Measurements from ENCODE around the gene MYOM1.
"Not testable (repeated sequence)": the region's sequence is repeated elsewhere in the genome, so short reads cannot be mapped to it uniquely, and the experiment has no call there.

The MYOM1 gene

DNA sequence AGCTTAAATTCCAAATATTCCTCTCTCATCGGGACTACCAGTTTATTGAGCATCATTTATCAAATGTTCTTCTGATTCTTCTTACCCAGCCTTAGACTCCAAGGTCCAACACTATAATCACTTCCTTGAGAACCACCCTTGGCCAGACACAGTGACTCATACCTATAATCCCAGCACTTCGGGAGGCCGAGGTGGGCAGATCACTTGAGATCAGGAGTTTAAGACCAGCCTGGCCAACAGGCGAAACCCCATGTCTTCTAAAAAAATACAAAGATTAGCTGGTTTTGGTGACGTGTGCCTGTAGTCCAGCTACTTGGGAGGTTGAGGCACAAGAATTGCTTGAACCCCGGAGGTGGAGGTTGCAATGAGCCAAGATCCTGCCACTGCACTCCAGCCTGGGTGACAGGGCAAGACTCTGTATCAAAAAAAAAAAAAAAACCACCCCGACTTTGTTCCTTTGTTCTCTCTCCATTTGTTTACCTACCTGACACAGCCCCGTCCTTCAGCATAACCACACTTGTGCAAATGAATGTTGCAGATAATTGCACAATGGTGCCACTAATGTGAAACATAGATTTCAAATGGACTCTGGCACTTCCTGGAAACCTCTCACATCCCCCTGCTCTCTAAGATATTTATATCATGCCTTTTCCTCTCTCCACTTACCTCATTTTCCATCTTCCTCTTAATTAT is 167.9 kb downstream of the MYOM1 start:
- FAIRE-seq, result no peak

DNA sequence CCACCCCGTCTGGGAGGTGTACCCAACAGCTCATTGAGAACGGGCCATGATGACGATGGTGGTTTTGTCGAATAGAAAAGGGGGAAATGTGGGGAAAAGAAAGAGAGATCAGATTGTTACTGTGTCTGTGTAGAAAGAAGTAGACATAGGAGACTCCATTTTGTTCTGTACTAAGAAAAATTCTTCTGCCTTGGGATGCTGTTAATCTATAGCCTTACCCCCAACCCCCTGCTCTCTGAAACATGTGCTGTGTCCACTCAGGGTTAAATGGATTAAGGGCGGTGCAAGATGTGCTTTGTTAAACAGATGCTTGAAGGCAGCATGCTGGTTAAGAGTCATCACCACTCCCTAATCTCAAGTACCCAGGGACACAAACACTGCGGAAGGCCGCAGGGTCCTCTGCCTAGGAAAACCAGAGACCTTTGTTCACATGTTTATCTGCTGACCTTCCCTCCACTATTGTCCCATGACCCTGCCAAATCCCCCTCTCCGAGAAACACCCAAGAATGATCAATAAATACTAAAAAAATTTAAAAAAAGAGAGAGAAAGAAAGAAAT is 169.8 kb downstream of the MYOM1 start:
- FAIRE-seq, result not testable (repeated sequence)

DNA sequence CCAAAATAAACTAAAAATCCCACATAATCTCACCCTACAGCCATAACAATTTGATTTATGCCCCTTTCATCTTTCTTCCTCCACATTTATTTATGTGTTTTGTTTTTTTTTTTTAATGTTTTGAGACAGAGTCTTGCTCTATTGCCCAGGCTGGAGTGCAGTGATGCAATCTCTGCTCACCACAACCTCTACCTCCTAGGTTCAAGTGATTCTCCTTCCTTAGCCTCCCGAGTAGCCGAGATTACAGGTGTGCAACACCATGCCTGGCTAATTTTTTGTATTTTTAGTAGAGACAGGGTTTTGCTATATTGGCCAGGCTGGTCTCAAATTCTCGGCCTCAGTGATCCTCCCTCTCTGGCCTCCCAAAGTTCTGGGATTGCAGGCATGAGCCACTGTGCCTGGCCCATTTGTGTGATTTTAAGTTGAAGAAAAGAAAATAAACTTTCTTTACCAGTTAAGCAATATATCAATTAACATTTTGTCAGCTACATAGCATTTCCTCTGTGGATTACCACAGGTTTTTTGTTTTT is 170.9 kb downstream of the MYOM1 start:
- no peak for FAIRE-seq

DNA sequence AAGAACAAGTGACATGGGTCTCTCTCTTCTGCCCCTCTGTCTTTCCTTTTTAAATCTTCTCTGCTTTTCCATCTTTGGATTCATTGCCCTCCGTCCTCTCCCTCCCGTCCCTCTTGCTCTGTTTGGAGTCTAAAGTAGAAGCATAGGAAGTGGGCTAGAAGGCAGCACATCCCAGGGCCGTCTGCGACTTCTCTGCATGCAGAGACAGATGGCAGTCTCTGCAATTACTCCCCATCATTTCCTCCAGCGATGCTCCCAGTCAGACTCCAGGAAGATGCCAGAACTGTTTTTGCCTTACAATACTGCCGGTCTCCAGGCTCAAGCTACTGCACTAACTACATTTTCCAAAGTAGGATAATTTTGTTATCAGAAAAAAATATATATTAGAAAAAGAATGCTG is 171.6 kb downstream of the MYOM1 start:
- no peak for FAIRE-seq

DNA sequence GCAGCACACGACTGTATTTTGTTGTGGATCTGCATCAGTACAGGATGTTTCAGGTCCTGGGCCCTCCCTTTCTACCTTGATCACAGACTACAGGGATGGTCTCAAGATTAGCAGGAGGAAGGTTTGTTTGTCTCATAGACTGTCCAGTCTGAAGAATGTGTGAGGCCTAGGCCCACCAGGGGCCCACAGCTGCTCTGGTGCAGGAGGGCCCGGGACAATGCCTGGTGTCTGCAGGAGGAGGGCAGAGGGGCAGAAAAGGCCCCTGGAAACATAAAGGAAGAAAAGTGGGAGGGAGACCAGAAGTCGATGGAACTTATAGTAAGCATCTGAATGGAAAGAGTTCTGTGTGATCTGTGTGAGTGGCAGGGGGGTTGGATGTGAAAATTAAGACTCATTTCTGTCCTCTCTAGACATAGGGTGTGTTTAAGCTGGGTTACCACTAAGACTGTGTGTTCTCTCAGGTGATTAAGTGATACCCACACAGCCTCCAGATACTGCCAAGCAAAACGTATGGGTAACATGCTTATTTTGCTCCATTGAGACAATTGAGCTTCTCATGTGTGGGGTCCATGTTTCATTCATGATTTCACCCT is 173.5 kb downstream of the MYOM1 start:
- no peak for FAIRE-seq

DNA sequence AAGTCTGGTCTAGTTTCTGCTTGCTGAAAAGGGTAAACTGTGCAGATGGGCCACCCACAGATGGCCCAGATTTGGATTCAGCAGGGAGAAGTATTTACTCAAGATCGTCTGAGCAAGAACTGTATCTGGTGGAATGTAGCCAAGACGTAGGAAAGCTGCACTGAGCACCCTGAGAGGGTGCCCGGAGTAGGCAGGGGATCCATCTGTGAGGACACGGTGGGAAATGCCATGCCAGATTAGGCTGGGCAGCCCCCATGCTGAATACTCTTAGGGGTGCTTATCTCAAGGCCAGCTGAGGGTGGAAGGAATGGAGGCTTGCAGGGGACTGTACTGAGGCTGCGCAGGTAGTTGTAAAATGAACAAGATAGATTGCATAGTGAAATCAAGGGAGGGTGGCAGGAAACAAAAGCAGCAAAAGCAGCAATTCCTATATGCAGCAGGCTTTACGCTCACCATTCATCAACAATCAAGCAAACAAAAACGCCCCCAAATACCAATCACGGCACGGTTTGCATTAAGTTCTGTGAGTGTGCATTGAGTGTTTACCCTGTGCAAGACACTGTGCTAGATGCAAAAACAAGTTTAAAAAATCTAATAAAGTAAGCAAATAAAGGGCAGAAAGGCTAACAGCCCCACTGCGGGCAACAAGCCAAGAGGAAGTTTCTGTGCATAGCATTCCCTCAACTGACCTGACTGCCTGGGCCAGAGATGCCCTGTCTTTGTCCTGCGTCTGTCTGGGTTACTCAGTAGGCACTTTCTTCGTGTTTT is 174.7 kb downstream of the MYOM1 start:
- no peak for FAIRE-seq

DNA sequence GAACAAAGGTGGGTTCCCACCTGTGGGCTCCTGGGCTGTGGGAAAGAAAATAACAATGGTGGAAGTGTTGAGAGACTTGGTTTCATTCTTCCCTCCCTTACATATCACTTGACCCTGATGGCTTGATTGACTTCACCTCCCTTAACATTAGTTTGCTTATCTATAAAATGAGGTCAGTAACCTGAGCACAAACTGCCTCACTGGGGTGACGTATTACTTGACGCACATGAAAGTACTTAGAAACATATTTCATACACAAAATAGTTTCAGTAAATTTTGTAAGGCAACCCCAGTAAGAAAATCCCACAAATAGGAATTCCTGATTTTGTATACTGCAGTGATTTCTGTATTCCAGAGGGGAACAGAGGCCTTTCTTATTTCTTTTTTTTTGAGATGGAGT is 177.4 kb downstream of the MYOM1 start:
- FAIRE-seq, result no peak

DNA sequence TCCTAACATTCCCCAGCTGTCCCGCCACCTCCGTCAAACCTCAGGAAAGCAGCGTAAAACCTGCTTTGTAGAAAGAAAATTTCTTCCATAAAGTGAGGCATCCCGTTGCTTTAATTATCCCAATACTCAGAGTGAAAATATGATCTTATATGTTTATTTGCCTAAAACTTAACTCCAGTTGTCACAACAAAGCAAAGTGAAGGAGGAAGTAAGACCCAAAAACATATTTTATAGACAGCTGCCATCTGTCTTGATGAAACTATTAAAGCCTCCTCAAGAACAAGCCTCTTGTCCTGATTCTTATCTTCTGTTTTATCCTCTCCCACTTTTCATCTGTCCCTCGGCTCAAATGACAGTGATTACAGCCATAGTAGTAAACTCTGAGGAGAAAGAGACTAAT is 177.9 kb downstream of the MYOM1 start:
- no peak for FAIRE-seq

DNA sequence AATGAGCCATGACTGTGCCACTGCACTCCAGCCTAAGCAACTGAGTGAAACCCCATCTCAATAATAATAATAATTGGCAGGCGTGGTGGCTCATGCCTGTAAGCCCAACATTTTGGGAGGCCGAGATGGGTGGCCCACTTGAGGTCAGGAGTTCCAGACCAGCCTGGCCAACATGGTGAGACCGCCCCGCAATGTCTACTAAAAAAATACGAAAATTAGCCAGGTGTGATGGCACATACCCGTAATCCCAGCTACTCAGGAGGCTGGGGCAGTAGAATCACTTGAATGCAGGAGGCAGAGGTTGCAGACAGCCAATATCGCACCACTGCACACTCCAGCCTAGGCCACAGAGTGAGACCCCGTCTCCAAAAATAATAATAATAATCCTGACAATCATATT is 178.9 kb downstream of the MYOM1 start:
- no peak for FAIRE-seq

DNA sequence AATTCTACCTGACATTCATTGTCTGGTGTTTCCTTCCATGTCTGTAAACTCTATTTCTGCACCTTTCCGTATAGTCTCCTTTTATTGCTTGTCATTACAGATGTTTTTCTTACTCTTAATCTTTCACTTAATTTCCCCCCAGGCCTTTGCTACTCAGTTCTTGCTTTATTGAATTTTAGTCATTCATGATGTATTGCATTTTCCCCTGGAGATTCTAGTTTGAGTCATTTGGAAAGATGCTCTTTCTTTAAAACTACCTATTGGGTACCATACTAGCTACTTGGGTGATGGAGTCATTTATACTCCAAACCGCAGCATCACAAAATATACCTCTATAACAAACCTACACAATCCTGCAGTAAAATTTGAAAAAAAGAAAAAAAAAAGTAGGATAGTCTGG is 179.6 kb downstream of the MYOM1 start:
- no peak for FAIRE-seq

DNA sequence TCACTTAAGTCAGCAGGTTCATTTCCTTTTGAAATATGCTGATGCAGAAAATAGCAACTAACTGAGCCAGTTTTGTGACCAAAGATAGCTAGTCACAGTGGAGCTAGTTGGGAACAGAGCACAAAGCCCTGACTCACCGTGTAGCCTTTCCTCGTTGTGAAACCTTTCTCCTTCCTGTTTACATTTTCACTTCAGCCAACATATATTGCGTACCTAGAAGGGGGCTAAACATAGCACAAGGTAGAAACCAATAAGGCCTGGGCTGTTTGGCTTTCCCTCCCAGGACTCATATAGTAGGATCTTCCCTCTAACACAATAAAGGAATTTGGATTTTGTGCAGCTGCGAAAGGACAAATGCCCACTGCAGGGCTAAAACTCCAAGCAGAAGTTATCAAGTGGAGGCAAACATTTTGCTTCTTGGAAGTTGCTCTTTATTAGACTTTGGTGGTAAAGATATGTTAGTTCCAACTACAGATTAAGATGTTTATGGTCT is 182.3 kb downstream of the MYOM1 start:
- FAIRE-seq, result no peak

DNA sequence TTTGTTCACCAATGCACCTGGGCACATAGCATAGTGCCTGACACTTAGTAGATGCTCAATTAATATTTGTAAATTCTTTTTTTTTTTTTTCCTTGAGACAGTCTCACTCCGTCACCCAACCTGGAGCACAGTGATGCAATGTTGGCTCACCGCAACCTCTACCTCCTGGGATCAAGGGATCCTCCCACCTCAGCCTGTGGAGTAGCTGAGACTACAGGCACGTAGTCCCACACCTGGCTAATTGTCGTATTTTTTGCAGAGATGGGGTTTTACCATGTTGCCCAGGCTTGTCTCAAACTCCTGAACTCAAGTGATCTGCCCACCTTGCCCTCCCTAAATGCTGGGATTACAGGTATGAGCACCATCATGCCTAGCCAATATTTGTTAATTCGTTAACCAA is 183.7 kb downstream of the MYOM1 start:
- FAIRE-seq, result no peak

DNA sequence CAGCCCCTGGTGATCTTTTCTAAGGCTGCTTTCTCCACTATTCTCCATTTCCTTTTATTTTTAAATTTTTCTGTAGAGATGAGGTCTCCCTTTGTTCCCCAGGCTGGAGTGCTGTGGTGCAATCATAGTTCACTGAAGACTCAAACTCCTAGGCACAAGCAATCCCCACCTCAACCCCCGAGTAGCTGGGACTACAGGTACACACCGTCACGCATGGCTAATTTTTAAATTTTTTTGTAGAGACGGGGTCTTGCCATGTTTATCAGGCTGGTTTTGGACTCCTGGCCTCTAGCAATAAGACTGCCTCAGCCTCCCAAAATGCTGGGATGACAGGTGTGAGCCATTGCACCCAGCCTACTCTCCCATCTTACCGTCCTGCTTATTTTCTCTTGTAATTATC is 184.1 kb downstream of the MYOM1 start:
- no peak for FAIRE-seq

DNA sequence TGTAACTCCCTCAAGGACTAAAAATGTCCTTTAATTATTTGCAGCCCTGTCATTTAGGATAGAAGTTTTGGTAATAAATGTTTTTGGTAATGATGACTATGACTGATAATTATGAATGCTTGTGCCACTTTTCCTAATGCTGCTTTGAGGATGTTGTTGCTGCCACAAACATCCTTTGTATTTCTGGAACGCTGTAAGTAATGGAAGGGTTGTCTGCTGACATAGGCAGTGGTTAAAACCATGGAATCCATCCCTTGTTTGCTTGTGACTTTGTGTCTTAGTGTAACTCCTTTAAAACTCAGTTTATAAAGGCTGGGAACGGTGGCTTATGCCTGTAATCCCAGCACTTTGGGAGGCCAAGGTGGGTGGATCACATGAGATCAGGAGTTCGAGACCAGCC is 187.0 kb downstream of the MYOM1 start:
- no peak for FAIRE-seq

DNA sequence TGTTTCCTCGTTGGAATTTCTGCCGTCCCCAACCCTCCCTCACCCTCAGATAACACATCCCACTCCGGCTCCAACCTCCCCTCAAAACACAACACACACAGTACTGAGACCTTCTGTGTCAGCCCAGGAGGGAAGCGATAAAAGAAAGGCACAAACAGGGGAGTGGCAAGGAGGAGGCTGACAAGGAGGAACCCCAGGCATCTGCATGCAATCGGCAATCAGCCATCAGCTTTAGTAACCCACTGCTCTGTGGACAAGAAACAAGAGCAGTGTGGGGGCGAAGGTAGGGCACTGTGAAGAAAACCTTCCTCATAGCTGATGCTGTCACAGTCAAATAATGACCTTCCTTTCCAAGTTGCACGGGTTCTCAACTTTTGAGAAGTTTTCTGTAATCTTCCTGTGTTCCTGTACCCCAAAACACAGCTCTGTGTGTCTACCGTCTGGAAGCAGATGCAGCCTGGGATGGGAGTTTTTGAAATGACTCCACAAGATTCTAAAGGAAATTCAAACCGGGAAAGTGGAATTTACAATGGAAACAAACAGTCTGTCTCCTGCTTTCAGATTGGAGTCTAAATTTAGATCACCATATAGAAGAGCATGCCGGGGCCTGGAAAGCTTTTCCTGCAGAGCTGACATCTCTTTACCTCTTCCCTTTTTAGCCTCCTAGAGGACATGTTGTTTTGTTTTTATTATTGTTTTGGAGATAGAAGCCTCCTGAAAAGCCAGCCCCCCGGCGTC is 190.4 kb downstream of the MYOM1 start:
- FAIRE-seq, result no peak

DNA sequence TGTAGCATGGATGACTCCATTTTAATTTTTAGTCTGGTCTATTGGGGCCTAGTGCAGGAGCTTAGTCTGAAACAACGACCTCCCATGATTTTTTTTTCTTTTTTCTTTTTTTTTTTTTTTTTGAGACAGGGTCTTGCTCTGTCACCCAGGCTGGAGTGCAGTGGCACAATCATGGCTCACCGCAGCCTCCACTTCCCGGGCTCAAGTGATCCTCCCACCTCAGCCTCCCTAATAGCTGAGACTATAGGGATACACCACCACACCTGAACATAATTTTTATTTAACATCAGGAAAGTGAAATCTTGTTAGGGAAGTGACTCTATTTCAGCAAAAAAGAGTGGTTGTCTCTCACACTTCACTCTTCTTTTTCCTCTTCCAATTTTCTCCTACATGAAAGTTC is 191.7 kb downstream of the MYOM1 start:
- not testable (repeated sequence) for FAIRE-seq

DNA sequence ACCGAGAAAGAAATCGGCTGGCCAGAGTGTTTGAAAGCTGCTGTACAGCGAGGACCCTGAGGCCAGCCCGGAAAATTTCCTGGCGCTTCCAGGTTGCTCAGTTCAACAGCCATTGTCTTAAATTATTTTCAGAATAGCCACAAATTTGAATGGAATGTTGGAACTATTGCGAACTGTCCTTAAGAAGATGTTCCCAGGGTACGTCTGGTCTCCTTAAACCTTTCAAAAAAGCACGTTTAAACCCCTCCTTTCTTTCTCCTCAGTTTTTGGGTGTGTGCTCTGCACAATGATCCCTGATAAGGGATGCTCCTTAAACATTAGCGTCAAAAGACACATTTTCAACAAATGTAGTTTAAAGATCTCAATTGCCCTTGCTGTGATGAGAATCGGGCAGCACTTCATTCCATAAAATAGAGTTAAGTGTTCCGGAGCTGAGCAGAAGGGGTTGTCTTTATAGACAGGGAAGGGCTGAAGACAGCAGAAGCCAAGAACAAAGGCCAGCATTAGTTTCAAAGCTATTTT is 192.3 kb downstream of the MYOM1 start:
- no peak for FAIRE-seq

DNA sequence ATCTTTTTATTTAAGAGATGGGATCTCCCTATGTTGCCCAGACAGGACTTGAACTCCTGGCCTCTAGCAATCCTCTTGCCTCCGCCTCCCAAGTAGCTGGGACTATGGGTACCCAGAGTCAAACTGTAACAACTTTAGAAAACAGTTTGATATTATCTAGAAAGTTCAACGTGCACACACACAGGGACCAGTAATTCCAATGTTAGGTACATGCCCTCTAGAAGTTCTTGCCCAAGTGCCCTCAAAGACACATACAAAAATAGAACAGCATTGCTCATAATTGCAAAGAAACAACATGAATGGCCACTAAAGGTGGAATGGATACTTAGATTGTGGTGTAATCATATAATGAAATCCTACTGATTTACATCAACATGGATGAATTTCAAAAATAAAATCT is 194.2 kb downstream of the MYOM1 start:
- no peak for FAIRE-seq

DNA sequence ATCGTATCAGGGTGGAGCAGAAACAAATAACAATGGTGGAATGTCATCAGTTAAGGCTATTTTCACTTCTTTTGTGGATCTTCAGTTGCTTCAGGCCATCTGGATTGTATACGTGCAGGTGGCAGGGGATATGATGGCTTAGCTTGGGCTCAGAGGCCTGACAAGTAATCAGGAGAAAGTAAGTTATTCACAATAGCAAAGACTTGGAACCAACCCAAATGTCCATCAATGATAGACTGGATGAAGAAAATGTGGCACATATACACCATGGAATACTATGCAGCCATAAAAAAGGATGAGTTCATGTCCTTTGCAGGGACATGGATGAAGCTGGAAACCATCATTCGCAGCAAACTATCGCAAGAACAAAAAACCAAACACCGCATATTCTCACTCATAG is 196.2 kb downstream of the MYOM1 start:
- not testable (repeated sequence) for FAIRE-seq
